GM12878 (cell line): ENCODE data around the gene METTL21C. TPM values are rescaled to one million over a fixed set of nuclear protein-coding genes. Genes with fewer than 3 reads are reported as not detected.

Experiments
- ATAC-seq: fragments of 200-7000 bp; cut with Tn5 transposase; 3 replicates; pipeline ENCODE4 v1.9.1; 2020; ENCODE audit warnings: mild to moderate bottlenecking, moderate library complexity
- BruUV-seq: library from RNA; stranded (reverse); fragments of 400-500 nt; replicated peaks from 2 replicates; lab custom pipeline; 2021; lab: Mats Ljungman, UMichigan
- CTCF ChIA-PET: fragments of 300-600 bp; sonication (Branson Sonifier 250); formaldehyde crosslinking; extraction: SDS; loops from one replicate; lab custom pipeline; 2021; ENCODE audit warnings: inconsistent platforms; lab: Yijun Ruan, JAX
- POLR2A ChIA-PET: fragments of 350-600 bp; formaldehyde crosslinking; extraction: SDS; loops from one replicate; lab custom pipeline; 2021; ENCODE audit warnings: inconsistent platforms; lab: Charles Lee
- RAD21 ChIA-PET: fragments of 300-600 bp; sonication (Branson Sonifier 250); formaldehyde crosslinking; loops from one replicate; lab custom pipeline; 2023; ENCODE audit warnings: antibody characterized with exemption; ENCODE audit not compliant: unreplicated experiment; lab: Charles Lee
- SMC1A ChIA-PET: fragments of 300-600 bp; sonication (Branson Sonifier 250); formaldehyde crosslinking; loops from one replicate; lab custom pipeline; 2023; ENCODE audit not compliant: unreplicated experiment, uncharacterized antibody; lab: Charles Lee
- DNase-seq: peaks from one replicate; pipeline ENCODE4 v3.0.0-alpha.2; 2011; ENCODE audit warnings: low read depth, low spot score
- FAIRE-seq: peaks from 3 replicates; lab custom pipeline; 2011; peaks lifted over from hg19 to GRCh38; lab: Jason Lieb, UNC
- H2AFZ ChIP-seq: 2 replicates; pipeline ENCODE4 v1.6.0; 2011; ENCODE audit warnings: low read depth, low read length, control low read depth; ENCODE audit not compliant: control insufficient read depth
- H3K27ac ChIP-seq: 2 replicates; pipeline ENCODE4 v1.5.1; 2011; ENCODE audit warnings: control low read depth; ENCODE audit not compliant: control insufficient read depth, insufficient read depth
- H3K27me3 ChIP-seq, 2 experiments: replicated peaks in 1 of 2; 2 replicates each; pipeline versions ENCODE4 v1.6.0 to v1.6.1; 2011; ENCODE audit warnings: low read length in 1 of 2; ENCODE audit not compliant: control insufficient read depth in 2 of 2, insufficient read depth in 2 of 2
- H3K36me3 ChIP-seq, 2 experiments: 2 replicates each; pipeline ENCODE4 v1.5.1; 2011; ENCODE audit warnings: low read length in 1 of 2; ENCODE audit not compliant: control insufficient read depth in 2 of 2, insufficient read depth in 2 of 2
- H3K4me1 ChIP-seq: 2 replicates; pipeline ENCODE4 v1.6.1; 2011; ENCODE audit warnings: mild to moderate bottlenecking, low read length, moderate library complexity, mixed read lengths; ENCODE audit not compliant: control insufficient read depth, insufficient read depth
- H3K4me2 ChIP-seq: 2 replicates; pipeline ENCODE4 v1.6.0; 2011; ENCODE audit warnings: control low read depth; ENCODE audit not compliant: control insufficient read depth, insufficient read depth
- H3K4me3 ChIP-seq: fragments of 200-600 bp; sonication (generic); 2 replicates; pipeline ENCODE4 v1.5.1; 2016
- H3K79me2 ChIP-seq: 2 replicates; pipeline ENCODE4 v1.6.0; 2011; ENCODE audit warnings: low read length; ENCODE audit not compliant: control insufficient read depth, insufficient read depth
- H3K9ac ChIP-seq: 2 replicates; pipeline ENCODE4 v1.8.0; 2011; ENCODE audit warnings: low read length, control low read depth, mixed read lengths; ENCODE audit not compliant: control insufficient read depth, insufficient read depth
- H3K9me3 ChIP-seq: replicated peaks from 3 replicates; pipeline ENCODE4 v1.5.1; 2011; ENCODE audit warnings: mild to moderate bottlenecking, low read length; ENCODE audit not compliant: control insufficient read depth, insufficient read depth
- H4K20me1 ChIP-seq: 2 replicates; pipeline ENCODE4 v1.6.0; 2011; ENCODE audit not compliant: control insufficient read depth, insufficient read depth
- EED ChIP-seq: sonication (generic); IDR thresholded peaks from 2 replicates; pipeline ENCODE4 v1.6.1; 2016; ENCODE audit warnings: antibody characterized with exemption, low read depth
- ETV6 ChIP-seq, 2 experiments: fragments of 450-650 bp in 1 of 2; IDR thresholded peaks in 1 of 2; conservative IDR thresholded peaks in 1 of 2; 2 replicates each; pipeline ENCODE4 v1.6.1; 2014; ENCODE audit warnings: antibody characterized with exemption in 1 of 2, borderline replicate concordance in 1 of 2, low read depth in 1 of 2, mild to moderate bottlenecking in 1 of 2, moderate library complexity in 1 of 2
- HDAC2 ChIP-seq: fragments of 200-600 bp; sonication (generic); IDR thresholded peaks from 2 replicates; pipeline ENCODE4 v1.6.1; 2017
- IRF4 ChIP-seq: IDR thresholded peaks from 2 replicates; pipeline ENCODE4 v1.6.1; 2011; ENCODE audit warnings: low read depth, low read length
- POU2F2 ChIP-seq: IDR thresholded peaks from 3 replicates; pipeline ENCODE4 v1.6.1; 2011; ENCODE audit warnings: low read depth, mild to moderate bottlenecking, low read length, borderline replicate concordance
- RCOR1 ChIP-seq: conservative IDR thresholded peaks from 2 replicates; pipeline ENCODE4 v1.6.1; 2012; ENCODE audit warnings: low read depth, low read length, improper control_type of control experiment
- SMAD1 ChIP-seq: fragments of 450-650 bp; IDR thresholded peaks from 2 replicates; pipeline ENCODE4 v1.6.1; 2018; ENCODE audit warnings: mild to moderate bottlenecking, low read depth; ENCODE audit not compliant: partially characterized antibody
- SP1 ChIP-seq: IDR thresholded peaks from one replicate; pipeline ENCODE4 v1.6.1; 2011; ENCODE audit warnings: low read depth, low read length
- STAT1 ChIP-seq: fragments of 450-650 bp; conservative IDR thresholded peaks from 2 replicates; pipeline ENCODE4 v1.6.1; 2014; ENCODE audit warnings: antibody characterized with exemption, mild to moderate bottlenecking
- STAT3 ChIP-seq: IDR thresholded peaks from 2 replicates; pipeline ENCODE4 v1.6.1; 2011; ENCODE audit warnings: low read depth, low read length, improper control_type of control experiment
- ZBED1 ChIP-seq: IDR thresholded peaks from 2 replicates; pipeline ENCODE4 v1.6.1; 2016; ENCODE audit warnings: borderline replicate concordance
- WGBS: methylation state at CpG from one replicate; pipeline ENCODE4 v1.1.6; 2016; ENCODE audit warnings: low lambda C conversion rate; ENCODE audit not compliant: insufficient replicate concordance, insufficient coverage; ENCODE audit errors: missing lambda C conversion rate; 5-methylcytosine and 5-hydroxymethylcytosine counted together
- in situ Hi-C: fragments of 300-500 bp; cut with MboI; formaldehyde crosslinking; loops from 9 replicates; pipeline ENCODE4 v1.14.3; 2018; ENCODE audit warnings: mixed read lengths
- intact Hi-C: fragments of 100-400 bp; cut with micrococcal nuclease; formaldehyde crosslinking; loops from one replicate; pipeline ENCODE4 v1.14.2; 2022; ENCODE audit not compliant: unreplicated experiment
- polyA plus RNA-seq, 11 experiments: library from polyadenylated mRNA; depleted of rRNA in 4 of 11; unstranded in 6 of 11; stranded (reverse) in 5 of 11; fragments of >200 nt; fragmentation: Nextera tagmentation in 4 of 11; fragmentation: Illumina TruSeq in 1 of 11; extraction: Ambion mirVana in 4 of 11; extraction: Trizol in 1 of 11; gene quantifications; 1 replicate in 1 of 11; 2 replicates in 10 of 11; pipeline versions ENCODE4 v1.2.1 to v1.2.3, GENCODE V29; 2011 to 2016; ENCODE audit warnings: inconsistent platforms in 2 of 11, missing spikeins in 2 of 11, low read depth in 1 of 11
- total RNA-seq, 4 experiments: library from RNA; depleted of rRNA in 3 of 4; stranded (reverse); fragments of >200 nt in 3 of 4; fragmentation: Illumina TruSeq in 1 of 4; extraction: Trizol in 1 of 4; gene quantifications; 2 replicates each; pipeline versions ENCODE4 v1.2.1 to v1.2.3, GENCODE V29; 2013 to 2021
- TF ChIP-seq, protein P1 (sequence below): IDR thresholded peaks from 2 replicates; pipeline ENCODE4 v1.6.1; 2012; ENCODE audit warnings: low read depth, low read length, improper control_type of control experiment
- TF ChIP-seq, protein P2 (sequence below): fragments of 150-350 bp; IDR thresholded peaks from 2 replicates; pipeline ENCODE4 v1.6.1; 2016; ENCODE audit warnings: low read depth, low read length
- TF ChIP-seq, protein P3 (sequence below): fragments of 450-650 bp; formaldehyde crosslinking; IDR thresholded peaks from 2 replicates; pipeline ENCODE4 v1.5.0; 2022; ENCODE audit warnings: mild to moderate bottlenecking, missing genetic modification characterization

Gene METTL21C
- total and polyA plus RNA-seq, 10 of the 15 experiments (the other 5 are each of a cell fraction or from before 2014, with no cell fraction given), result 0.13 TPM; not detected in 9

DNA sequence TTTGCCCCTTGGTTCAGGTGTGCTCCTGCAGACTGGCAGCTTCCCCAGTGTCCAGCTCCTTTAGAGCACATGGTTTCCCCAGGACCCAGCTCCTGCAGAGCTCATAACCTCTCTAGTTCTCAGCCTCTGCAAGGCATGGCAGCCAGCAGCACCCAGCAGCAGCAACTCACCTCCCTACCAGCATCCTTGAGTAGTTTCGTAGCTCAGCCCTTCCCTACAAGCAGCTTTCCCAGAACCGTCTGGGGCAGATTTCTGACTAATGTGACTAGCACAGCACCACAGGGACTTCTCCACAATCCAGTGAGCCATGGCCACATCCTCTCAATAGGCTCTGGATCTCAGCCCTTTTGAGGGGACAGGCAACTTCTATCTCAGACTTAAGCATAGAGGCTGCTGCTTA is 14.1 kb upstream of the METTL21C start:
- DNase-seq (no peak), FAIRE-seq (no peak), ATAC-seq (no peak)
- Histone ChIP-seq H3K36me3 (no peaks in the 10 kb centered on the region), H3K4me1 (no peaks in the 10 kb centered on the region), H3K79me2 (no peaks in the 10 kb centered on the region), H3K9ac (no peak overlapping the region), H4K20me1 (no peaks in the 10 kb centered on the region), H3K27ac (no peak overlapping the region), H3K27me3 (no peaks in the 10 kb centered on the region), H3K9me3 (no peaks in the 10 kb centered on the region), H3K4me3 (no peak overlapping the region), H2AFZ (no peak overlapping the region), H3K4me2 (no peak overlapping the region)
- in situ Hi-C loops, result no loop called here
- CTCF ChIA-PET, result interaction anchor here (0.8 to 1.1 kb wide), 2 partner anchors 10 to 82 kb away, joined by 3 to 4 read pairs; no protein-coding TSS in a partner anchor
- RAD21 ChIA-PET, result no interaction called here
- WGBS, result 17% methylated on average over 2 of the region's 2 CpGs
- no TSS peak for BruUV-seq
- SMC1A ChIA-PET, result no interaction called here
- intact Hi-C loops, result no loop called here
- POLR2A ChIA-PET, result interaction anchor here (0.8 kb wide), 1 partner anchor 8 kb away, joined by 3 read pairs; no protein-coding TSS in a partner anchor
- TF ChIP-seq POU2F2 (no peak), STAT1 (no peak), EED (no peak), STAT3 (no peak), ETV6 (conservative IDR thresholded peaks at IDR 0.05 in 1 of 2, IDR thresholded peaks at IDR 0.05 in 1 of 2; ENCODE audit: borderline replicate concordance in 1 of 2, low read depth in 1 of 2) (no peak), ZBED1 (no peak), IRF4 (no peak), HDAC2 (no peak), SMAD1 (no peak), RCOR1 (no peak), SP1 (no peak)
- TF ChIP-seq, protein P1, sequence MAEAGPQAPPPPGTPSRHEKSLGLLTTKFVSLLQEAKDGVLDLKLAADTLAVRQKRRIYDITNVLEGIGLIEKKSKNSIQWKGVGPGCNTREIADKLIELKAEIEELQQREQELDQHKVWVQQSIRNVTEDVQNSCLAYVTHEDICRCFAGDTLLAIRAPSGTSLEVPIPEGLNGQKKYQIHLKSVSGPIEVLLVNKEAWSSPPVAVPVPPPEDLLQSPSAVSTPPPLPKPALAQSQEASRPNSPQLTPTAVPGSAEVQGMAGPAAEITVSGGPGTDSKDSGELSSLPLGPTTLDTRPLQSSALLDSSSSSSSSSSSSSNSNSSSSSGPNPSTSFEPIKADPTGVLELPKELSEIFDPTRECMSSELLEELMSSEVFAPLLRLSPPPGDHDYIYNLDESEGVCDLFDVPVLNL, result no peak
- TF ChIP-seq, protein P2, sequence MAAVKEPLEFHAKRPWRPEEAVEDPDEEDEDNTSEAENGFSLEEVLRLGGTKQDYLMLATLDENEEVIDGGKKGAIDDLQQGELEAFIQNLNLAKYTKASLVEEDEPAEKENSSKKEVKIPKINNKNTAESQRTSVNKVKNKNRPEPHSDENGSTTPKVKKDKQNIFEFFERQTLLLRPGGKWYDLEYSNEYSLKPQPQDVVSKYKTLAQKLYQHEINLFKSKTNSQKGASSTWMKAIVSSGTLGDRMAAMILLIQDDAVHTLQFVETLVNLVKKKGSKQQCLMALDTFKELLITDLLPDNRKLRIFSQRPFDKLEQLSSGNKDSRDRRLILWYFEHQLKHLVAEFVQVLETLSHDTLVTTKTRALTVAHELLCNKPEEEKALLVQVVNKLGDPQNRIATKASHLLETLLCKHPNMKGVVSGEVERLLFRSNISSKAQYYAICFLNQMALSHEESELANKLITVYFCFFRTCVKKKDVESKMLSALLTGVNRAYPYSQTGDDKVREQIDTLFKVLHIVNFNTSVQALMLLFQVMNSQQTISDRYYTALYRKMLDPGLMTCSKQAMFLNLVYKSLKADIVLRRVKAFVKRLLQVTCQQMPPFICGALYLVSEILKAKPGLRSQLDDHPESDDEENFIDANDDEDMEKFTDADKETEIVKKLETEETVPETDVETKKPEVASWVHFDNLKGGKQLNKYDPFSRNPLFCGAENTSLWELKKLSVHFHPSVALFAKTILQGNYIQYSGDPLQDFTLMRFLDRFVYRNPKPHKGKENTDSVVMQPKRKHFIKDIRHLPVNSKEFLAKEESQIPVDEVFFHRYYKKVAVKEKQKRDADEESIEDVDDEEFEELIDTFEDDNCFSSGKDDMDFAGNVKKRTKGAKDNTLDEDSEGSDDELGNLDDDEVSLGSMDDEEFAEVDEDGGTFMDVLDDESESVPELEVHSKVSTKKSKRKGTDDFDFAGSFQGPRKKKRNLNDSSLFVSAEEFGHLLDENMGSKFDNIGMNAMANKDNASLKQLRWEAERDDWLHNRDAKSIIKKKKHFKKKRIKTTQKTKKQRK, result no peak
- TF ChIP-seq, protein P3, sequence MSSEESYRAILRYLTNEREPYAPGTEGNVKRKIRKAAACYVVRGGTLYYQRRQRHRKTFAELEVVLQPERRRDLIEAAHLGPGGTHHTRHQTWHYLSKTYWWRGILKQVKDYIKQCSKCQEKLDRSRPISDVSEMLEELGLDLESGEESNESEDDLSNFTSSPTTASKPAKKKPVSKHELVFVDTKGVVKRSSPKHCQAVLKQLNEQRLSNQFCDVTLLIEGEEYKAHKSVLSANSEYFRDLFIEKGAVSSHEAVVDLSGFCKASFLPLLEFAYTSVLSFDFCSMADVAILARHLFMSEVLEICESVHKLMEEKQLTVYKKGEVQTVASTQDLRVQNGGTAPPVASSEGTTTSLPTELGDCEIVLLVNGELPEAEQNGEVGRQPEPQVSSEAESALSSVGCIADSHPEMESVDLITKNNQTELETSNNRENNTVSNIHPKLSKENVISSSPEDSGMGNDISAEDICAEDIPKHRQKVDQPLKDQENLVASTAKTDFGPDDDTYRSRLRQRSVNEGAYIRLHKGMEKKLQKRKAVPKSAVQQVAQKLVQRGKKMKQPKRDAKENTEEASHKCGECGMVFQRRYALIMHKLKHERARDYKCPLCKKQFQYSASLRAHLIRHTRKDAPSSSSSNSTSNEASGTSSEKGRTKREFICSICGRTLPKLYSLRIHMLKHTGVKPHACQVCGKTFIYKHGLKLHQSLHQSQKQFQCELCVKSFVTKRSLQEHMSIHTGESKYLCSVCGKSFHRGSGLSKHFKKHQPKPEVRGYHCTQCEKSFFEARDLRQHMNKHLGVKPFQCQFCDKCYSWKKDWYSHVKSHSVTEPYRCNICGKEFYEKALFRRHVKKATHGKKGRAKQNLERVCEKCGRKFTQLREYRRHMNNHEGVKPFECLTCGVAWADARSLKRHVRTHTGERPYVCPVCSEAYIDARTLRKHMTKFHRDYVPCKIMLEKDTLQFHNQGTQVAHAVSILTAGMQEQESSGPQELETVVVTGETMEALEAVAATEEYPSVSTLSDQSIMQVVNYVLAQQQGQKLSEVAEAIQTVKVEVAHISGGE (CRISPR knock-in tag), result no peak
